COR-L47 (cell line): Measurements from ENCODE around the gene TNNT1.
"Not testable (repeated sequence)": the region's sequence is repeated elsewhere in the genome, so short reads cannot be mapped to it uniquely, and the experiment has no call there.

Experiments
- DNase-seq: peaks from one replicate; lab custom pipeline; 2025; lab: John Stamatoyannopoulos, UW

Gene TNNT1

GRCh38 chr19:55149078-55150003 lies at the start of gene TNNT1:
TSS of gene TNNT1 (minus strand) at chr19:55149206. CDS start at chr19:55147157, 2,049 bp downstream.
- DNase-seq, result no peak

GRCh38 chr19:55198651-55199050 lies 49.6 kb upstream of the TNNT1 start:
- DNase-seq, result no peak

- no peak for DNase-seq
These were observed 48.5 kb upstream of the TNNT1 start for GRCh38 chr19:55197528-55197927.

- DNase-seq, result no peak
These were observed 47.8 kb upstream of the TNNT1 start for GRCh38 chr19:55196803-55197202.

- no peak for DNase-seq
These were observed 44.5 kb upstream of the TNNT1 start for GRCh38 chr19:55193481-55193880.

- DNase-seq, result no peak
These were observed 40.4 kb upstream of the TNNT1 start for GRCh38 chr19:55189403-55189835.

GRCh38 chr19:55188625-55189024 lies 39.6 kb upstream of the TNNT1 start:
- DNase-seq, result no peak

GRCh38 chr19:55186080-55186479 lies 37.1 kb upstream of the TNNT1 start:
- DNase-seq, result no peak

- no peak for DNase-seq
These were observed 32.7 kb upstream of the TNNT1 start for GRCh38 chr19:55181740-55182139.

- no peak for DNase-seq
These were observed 30.8 kb upstream of the TNNT1 start, which contains the start of gene SYT5 for GRCh38 chr19:55179606-55180484. TSS of gene SYT5 (minus strand) at chr19:55180289. CDS start at chr19:55179041, 1,248 bp downstream.

- peak; percentile 92 for DNase-seq
These were observed 30.0 kb upstream of the TNNT1 start for GRCh38 chr19:55178781-55179599.

GRCh38 chr19:55176076-55176475 lies 27.1 kb upstream of the TNNT1 start:
- DNase-seq, result no peak

GRCh38 chr19:55175117-55175867 lies 26.3 kb upstream of the TNNT1 start:
- no peak for DNase-seq

- no peak for DNase-seq
These were observed 25.6 kb upstream of the TNNT1 start for GRCh38 chr19:55174425-55175116.

GRCh38 chr19:55173714-55174409 lies 24.9 kb upstream of the TNNT1 start:
- DNase-seq, result peak; percentile 44

- no peak for DNase-seq
These were observed 24.2 kb upstream of the TNNT1 start for GRCh38 chr19:55173186-55173713.

- DNase-seq, result no peak
These were observed 23.7 kb upstream of the TNNT1 start for GRCh38 chr19:55172741-55173140.

- not testable (repeated sequence) for DNase-seq
These were observed 23.3 kb upstream of the TNNT1 start for GRCh38 chr19:55172318-55172717.

- no peak for DNase-seq
These were observed 22.4 kb upstream of the TNNT1 start for GRCh38 chr19:55171440-55171839.
